HG03521 (cell line): ENCODE data around the gene MPDU1.
A peak's percentile ranks its signal among the peaks of the same experiment; 100 is the strongest.

Experiments used
- ATAC-seq: cut with Tn5 transposase; IDR thresholded peaks from one replicate; pipeline ENCODE4 v1.9.1; 2021; ENCODE audit warnings: mild to moderate bottlenecking, moderate library complexity; ENCODE audit not compliant: unreplicated experiment

MPDU1 gene

DNA sequence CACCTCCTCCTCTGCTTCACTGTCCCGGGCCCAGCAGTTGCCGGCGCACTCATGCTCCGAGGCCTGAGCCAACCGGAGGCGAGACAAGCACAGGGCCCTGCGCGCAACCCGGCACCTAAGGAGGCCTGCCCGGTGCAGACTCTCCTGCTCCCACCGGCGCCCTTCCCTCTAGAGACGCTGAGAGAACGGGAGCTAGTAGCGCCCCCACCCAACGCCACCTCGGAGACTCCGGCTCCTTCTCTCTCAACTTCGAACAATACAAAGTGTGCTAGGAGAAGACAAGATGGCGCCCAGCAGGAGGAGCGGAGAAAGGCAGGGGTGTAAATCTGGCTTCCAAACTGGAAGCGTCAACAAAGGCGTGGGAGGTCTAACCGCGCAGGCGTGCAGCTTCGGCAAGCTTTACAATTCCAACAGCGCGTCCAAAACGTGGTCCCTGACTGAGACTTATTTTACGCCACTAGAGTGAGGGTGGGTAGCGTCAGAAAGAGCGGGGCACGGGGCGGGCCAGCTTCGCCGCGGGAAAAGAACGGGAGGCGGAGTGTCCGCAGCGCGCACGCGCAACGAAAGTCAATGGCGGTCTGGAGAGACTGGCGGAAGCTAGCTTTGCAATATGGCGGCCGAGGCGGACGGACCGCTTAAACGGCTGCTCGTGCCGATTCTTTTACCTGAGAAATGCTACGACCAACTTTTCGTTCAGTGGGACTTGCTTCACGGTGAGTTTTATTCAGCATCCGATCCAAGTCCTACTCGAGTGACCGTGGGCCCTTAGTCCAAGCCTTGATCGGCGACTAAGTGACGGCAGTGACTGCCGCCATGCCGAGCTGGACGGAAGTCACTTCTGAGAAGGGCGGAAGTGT is at the start of gene MPDU1:
MPDU1 (plus strand) TSS at position 600 of the 857 bp plus-strand sequence; CDS start at position 611, 11 bp downstream.
- ATAC-seq, result peak; percentile 71

DNA sequence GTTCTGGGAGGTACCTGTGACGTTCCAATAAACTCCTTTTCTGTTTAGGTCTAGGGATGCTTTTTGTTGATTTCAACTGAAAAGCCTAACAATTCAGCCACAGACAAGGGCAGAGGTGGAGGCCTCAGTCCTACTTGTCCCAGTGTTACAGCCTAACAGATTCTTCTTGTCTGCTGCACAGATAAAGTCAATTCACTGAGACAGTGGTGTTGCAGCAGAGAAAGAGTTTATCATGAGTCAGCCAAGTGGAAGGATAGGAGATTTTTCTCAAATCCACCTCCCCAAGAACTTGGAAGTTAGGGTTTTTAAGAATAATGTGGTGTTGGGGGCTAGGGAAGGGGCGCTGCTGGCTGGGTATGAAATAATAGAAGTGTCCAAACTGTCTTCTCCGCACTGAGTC is 45.6 kb upstream of the MPDU1 start:
- no peak for ATAC-seq

DNA sequence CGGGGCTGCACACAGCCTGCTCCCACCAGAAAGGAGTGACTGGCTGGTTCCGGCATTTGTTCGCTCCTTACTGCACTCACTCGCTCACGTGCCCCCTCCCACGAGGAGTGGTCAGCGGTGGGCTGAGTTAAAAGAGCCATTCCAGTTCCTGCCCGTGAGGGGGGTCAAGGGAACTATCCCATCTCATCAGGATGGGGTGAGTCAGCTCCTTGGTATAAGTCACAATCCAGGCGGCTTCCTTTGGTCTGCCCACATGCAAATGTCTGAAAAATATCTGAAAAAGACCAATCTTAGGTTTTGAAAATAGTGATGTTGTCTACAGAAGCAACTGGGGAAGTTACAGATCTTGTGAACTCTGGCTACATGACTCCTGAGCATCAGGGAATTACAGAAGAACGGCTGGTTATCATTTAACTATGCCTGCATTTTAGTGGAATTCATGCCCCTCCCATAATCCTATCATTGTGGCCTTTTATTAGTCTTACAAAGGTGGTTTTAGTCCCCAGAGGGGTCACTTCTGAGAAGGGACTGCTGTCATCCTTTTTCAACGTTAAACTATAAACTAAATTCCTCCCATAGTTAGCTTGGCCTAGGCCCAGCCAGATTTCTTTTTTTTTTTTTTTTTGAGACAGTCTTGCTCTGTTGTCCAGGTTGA is 44.6 kb upstream of the MPDU1 start:
- ATAC-seq, result no peak

DNA sequence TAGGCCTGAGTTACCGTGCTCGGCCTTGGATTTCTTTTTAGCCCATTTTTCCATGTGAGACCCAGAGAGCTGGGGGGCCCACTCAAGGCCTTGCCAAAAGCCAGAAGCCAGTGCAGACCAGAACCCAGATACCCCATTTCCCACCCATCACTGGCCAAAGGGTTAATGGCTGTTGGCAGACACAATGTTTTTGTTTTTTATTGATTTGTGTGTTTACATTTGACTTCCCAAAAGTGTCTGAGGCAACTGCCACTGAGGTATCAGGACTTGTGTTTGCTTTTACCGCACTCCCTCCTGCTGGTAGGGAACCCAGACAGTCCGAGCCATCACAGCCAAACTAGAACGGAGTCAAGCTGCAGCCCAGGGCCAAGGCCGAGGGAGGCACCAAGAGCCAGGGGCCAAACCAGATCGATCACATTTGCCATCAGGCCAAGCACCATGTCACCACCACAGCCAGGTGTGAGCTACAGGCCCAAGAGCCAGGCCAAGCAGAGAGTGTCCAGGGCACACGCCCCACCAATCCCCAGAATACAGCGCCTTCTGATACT is 42.5 kb upstream of the MPDU1 start:
- ATAC-seq, result no peak

DNA sequence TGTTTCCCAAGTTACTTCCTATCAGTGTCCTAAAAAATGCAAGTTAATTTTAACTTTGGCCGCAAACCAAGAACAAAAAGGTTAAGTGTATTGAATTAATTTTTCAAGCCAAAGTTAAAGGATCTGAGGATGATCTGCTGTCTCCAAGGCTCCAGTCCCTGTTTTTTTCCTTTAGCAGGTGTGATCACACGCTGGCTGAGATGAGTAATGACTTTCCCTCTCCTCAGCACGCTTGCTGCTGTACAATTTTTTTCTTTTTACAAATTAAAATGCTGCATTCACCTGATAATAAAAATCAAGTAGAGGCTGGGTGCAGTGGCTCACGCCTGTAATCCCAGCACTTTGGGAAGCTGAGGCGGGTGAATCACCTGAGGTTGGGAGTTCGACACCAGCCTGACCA is 38.7 kb upstream of the MPDU1 start:
- ATAC-seq, result no peak

DNA sequence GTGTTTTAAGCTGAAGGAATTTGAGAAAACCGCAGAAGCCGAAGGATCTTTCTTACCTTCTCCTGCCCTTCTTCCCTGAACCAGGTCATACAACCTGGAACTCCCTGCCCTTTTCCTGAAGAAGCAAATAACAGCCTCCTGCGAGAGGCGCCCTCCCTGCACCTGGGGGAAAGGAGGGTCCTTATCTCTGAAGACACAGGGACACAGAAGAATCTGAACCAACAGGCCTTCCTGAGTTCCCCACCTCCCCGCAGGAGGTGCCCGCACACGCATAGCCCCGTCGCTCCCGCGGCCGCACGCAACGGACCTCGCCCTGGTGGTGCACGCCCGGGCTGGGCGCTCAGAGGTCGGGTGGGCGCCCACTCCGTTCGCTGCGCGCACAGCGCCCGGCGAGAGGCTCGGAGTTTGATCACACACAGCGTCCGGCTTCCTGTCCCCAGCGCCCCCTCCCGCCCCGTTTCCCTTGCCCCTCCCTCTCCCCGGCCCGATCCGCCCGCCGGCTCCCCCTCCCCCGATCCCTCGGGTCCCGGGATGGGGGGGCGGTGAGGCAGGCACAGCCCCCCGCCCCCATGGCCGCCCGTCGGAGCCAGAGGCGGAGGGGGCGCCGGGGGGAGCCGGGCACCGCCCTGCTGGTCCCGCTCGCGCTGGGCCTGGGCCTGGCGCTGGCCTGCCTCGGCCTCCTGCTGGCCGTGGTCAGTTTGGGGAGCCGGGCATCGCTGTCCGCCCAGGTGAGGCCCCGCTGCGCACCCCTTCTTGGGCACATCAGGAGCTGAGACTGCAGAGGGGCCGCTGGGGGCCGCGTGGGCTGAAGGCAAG is 34.9 kb upstream of the MPDU1 start, which contains the start of gene TNFSF12:
TNFSF12 (plus strand) TSS at position 474 of the 816 bp plus-strand sequence; CDS start at position 570, 96 bp downstream.
- no peak for ATAC-seq

DNA sequence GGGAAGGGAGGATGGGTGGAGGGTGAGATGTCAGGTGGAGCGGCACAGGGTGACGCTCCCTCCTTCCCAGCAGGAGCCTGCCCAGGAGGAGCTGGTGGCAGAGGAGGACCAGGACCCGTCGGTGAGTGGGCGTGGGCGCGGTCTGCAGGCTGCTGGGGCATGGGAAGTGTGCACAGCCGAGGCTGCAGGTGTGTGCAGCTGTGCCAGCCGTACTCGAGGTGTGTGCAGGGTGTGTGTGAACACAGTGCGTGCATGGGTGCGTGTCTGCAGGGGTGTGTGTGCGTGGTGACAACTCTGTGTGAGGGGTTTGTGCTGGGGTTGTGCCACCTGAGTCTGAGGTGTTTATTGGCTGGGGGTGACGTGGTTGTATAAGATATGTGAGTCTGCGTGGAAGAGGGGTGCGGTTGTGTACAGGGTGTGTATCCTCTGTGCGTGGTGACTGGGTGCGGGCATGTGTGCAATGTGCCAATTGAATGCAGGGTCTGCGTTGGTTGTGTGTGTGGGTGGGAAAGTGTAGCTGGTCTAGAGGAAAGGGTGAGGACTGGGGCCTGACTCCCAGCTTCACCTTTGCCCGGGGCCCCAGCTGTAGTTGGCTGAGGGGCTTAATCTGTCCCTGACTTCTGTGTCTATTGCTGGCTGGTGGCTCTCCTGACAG is 34.1 kb upstream of the MPDU1 start:
- no peak for ATAC-seq

DNA sequence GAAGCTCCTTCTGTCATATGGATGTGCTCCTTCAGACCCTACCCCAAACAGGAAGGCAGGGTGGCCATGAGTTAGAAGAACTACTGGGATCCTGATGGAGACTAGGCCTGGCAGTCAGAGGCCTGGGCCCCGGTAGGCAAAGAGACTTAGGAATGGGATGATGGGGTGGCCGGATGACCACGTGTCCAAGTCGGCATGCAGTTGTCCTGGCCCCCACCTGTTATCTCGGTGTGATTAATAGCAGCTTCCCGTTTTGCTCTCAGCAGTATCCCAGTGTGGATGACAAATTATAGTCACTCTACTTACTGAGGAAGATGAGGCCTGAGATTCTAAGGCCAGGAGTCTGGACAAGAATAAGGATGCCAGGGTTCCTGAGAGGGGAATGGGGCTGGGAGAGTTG is 33.3 kb upstream of the MPDU1 start:
- ATAC-seq, result no peak

DNA sequence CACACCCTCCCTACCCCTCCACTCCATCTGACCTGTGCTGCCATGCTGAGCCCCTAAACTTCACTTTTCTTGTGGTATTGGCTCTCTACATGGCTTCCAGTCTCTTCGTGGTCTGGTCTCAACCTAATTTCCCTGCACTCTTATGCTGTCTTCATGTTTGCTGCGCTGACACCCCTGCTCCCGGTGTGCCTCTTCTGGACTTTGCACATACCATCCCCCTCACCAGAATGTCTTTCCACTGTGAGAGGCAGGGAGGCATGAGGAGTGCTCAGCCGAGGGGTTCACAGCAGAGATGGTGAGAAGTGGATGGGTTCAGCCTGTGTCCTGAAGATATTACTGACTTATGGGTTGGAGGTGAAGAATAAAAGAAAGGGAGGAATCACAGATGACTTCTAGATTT is 32.3 kb upstream of the MPDU1 start:
- no peak for ATAC-seq

DNA sequence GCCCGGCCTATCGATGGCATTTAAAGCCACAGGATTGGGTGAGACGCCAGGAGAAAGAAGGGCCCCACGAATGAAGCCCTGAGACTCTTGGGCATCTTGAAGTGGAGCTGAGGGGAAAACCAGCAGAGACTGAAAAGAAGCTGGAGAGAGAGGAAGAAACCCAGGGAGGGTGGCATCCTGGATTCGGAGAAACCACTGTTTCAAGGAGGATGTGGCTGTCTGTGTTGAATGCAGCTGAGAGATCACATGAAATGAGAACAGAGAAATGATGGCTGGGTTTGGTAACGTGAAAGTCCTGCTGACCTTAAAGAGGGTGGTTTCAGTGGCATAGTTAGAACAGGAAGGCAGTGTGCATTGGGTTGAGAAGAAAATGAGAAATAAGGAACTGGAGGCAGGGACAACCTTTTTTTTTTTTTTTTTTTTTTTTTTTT is 31.0 kb upstream of the MPDU1 start:
- ATAC-seq, result peak; percentile 69

DNA sequence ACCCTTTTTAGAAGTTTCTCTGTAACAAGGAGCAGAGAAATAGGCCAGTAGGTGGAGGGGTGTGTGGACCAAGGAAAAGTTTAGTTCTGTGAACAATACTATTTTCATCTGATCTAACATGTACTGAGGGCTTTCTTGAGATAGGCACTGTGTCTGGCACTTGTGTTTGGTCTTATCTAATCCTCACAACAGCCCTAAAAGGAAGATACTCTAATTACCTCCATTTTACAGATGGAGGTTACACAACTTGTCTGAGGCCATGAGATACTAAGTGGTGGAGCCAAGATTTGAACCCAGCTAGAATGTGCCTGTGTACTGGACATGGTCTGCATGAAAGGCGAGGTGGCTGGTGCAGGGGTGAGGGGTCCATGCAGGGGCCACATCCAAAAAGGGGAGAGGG is 30.3 kb upstream of the MPDU1 start:
- no peak for ATAC-seq

DNA sequence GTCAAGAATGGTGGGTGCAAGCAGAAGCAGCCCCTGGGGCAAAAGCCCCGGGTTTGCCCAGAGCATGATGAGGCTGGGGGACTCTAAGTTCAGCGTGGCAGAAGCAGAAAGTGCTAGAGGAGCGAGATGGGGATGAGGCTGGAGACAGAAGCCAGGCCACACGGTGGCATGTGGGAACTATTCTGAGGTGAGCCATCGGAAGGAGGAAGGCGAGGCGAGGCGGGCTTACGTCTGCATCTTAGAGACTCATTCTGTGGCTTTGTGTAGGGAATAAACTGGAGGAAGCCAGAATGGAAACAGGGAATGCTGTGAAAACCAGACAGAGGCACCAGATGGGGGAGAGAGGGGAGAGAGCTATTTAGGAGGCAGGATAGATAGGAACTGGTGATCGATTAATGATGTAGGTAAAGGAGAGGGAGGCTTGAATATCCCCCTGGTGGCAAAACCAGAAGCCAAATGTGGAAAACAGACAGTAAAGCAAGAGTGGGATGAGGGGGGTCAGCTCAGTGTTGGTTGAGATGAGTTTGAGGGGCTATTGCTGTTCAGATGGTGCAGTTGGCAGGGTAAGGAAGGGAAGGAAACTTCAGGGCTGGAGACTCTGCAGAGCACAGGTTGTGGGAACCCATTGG is 28.2 kb upstream of the MPDU1 start:
- no peak for ATAC-seq

DNA sequence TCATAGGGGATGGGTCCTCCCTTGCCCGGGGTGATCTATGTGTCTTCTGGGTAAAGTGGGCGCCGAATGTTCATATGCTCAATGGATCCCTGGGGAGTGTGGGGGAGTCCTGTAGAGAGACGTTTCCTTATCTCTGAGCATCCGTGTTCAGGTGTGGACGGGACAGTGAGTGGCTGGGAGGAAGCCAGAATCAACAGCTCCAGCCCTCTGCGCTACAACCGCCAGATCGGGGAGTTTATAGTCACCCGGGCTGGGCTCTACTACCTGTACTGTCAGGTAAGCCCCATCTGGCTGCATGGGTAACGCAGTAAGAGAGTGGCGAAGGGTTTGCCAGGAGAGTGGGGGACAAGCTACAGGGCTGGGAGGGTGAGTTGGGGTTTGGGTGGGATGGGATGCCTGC is 27.0 kb upstream of the MPDU1 start:
- ATAC-seq, result no peak

DNA sequence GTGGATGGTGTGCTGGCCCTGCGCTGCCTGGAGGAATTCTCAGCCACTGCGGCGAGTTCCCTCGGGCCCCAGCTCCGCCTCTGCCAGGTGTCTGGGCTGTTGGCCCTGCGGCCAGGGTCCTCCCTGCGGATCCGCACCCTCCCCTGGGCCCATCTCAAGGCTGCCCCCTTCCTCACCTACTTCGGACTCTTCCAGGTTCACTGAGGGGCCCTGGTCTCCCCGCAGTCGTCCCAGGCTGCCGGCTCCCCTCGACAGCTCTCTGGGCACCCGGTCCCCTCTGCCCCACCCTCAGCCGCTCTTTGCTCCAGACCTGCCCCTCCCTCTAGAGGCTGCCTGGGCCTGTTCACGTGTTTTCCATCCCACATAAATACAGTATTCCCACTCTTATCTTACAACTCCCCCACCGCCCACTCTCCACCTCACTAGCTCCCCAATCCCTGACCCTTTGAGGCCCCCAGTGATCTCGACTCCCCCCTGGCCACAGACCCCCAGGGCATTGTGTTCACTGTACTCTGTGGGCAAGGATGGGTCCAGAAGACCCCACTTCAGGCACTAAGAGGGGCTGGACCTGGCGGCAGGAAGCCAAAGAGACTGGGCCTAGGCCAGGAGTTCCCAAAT is 26.4 kb upstream of the MPDU1 start:
- no peak for ATAC-seq

DNA sequence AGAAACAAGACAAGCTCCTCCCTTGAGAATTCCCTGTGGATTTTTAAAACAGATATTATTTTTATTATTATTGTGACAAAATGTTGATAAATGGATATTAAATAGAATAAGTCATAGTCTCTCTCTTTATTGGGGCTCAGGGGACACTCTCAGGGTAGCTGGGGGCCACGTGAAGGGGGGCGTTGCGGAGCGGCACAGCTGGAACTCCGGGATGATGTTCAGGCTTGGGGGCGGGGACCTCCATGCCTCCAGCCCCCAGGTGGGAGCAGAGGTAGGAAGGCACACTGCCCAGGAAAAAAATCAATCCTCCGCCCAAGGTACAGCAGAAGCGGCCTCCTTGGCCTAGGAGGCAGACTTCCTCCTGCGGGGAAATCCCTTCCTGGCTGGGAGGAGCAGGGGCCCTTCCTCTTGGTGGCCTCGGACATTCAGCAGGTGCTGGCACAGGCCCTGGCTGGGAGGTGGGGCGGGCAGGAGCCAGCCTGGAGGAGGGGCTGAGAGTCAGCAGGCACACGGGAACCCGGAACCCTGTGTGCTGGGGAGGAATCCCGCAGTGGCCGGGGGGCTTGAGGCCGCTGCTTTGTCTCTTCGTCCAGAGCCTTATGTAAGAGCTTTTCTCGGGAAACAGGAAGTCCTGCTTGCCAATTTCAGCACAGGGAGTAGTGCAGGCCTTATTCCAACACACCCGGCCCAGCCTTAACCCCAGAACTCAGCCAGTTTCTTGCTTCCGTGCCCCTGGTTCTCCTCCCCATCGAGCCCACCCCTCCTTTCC is 25.7 kb upstream of the MPDU1 start:
- ATAC-seq, result no peak

DNA sequence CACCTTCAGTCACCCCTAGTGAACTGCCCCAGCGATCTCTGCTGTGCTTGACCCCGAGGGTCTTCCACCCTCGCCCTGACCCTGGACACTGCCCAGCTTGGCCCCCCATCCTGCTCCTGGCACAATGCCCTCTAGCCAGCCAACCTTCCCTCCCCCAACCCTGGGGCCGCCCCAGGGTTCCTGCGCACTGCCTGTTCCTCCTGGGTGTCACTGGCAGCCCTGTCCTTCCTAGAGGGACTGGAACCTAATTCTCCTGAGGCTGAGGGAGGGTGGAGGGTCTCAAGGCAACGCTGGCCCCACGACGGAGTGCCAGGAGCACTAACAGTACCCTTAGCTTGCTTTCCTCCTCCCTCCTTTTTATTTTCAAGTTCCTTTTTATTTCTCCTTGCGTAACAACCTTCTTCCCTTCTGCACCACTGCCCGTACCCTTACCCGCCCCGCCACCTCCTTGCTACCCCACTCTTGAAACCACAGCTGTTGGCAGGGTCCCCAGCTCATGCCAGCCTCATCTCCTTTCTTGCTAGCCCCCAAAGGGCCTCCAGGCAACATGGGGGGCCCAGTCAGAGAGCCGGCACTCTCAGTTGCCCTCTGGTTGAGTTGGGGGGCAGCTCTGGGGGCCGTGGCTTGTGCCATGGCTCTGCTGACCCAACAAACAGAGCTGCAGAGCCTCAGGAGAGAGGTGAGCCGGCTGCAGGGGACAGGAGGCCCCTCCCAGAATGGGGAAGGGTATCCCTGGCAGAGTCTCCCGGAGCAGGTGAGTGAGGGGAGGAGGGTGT is 24.9 kb upstream of the MPDU1 start, which contains the start of gene TNFSF13:
TNFSF13 (plus strand) TSS at position 207 of the 776 bp plus-strand sequence; CDS start at position 497, 290 bp downstream.
- ATAC-seq, result no peak

DNA sequence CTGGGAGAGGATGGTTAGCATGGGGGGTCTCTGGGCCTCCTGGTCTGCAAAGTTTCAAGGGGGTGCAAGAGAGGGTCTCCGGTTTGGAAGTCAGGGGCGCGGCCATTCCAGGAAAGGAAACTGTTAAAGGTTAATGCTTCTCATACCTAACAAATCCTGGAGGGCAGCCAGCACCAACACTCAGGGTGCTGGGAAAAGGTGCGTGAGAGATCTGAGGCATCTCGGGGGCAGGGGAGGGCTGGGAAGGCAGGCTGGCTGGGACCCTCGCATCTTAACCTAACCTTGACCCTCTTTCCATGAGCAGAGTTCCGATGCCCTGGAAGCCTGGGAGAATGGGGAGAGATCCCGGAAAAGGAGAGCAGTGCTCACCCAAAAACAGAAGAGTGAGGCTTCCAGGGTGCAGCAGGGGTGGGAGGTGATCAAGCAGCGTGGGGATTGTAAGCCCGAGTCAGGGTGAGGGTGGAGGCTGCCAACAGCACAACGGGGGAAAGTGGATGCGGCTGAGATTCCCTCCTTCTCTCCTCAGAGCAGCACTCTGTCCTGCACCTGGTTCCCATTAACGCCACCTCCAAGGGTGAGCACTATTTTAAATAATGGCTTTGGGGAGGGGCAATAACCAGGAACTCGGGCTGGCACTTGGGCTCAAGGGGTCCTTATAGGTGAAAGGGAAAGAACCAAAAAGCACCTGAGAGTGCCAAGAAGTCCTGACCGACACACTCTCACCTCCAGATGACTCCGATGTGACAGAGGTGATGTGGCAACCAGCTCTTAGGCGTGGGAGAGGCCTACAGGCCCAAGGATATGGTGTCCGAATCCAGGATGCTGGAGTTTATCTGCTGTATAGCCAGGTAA is 24.1 kb upstream of the MPDU1 start:
- ATAC-seq, result no peak
